Subcutaneous adipose tissue (tissue), 4 donors: ENCODE results near the gene BRICD5. TPM values are rescaled to one million over a fixed set of nuclear protein-coding genes. Genes with fewer than 3 reads are reported as not detected.

Source experiments
- CTCF ChIP-seq: fragments of 450-650 bp; IDR thresholded peaks from one replicate; pipeline ENCODE4 v1.5.1; 2016; ENCODE audit warnings: low read depth, mild to moderate bottlenecking, control low read depth, antibody characterized with exemption, moderate library complexity
- total RNA-seq, 4 donors: library from RNA; depleted of rRNA; stranded (reverse); fragments of >200 nt; gene quantifications; one replicate each; pipeline ENCODE4 v1.1.0, GENCODE V29; 2016

BRICD5 gene
- total RNA-seq, 4 donors from 2014 or later, result 0.66 to 6.0 (median 4.1) TPM

GRCh38 chr16:2179107-2179501 is 31.6 kb downstream of the BRICD5 start:
- TF ChIP-seq CTCF, result no peak

- no peak for TF ChIP-seq CTCF
Measured at GRCh38 chr16:2178321-2179106, 32.1 kb downstream of the BRICD5 start.

- TF ChIP-seq CTCF, result no peak
Measured at GRCh38 chr16:2177561-2177960, 33.1 kb downstream of the BRICD5 start.

- TF ChIP-seq CTCF, result no peak
Measured at GRCh38 chr16:2177101-2177500, 33.6 kb downstream of the BRICD5 start.

GRCh38 chr16:2176047-2176446 is 34.6 kb downstream of the BRICD5 start:
- TF ChIP-seq CTCF, result no peak

- TF ChIP-seq CTCF, result no peak
Measured at GRCh38 chr16:2175454-2175853, 35.2 kb downstream of the BRICD5 start.

GRCh38 chr16:2174396-2175131 is 36.1 kb downstream of the BRICD5 start:
- no peak for TF ChIP-seq CTCF
